Smooth muscle cell of bladder (primary cell): ENCODE results near the gene ANKRD44. TPM values are rescaled to one million over a fixed set of nuclear protein-coding genes. Genes with fewer than 3 reads are reported as not detected.

Source experiments
- total RNA-seq: library from RNA; depleted of rRNA; stranded (reverse); fragments of >200 nt; gene quantifications from 2 replicates; pipeline ENCODE4 v1.2.3, GENCODE V29; 2014

ANKRD44 gene
- total RNA-seq = 4.9 and 6.0 TPM in 2 replicates

DNA sequence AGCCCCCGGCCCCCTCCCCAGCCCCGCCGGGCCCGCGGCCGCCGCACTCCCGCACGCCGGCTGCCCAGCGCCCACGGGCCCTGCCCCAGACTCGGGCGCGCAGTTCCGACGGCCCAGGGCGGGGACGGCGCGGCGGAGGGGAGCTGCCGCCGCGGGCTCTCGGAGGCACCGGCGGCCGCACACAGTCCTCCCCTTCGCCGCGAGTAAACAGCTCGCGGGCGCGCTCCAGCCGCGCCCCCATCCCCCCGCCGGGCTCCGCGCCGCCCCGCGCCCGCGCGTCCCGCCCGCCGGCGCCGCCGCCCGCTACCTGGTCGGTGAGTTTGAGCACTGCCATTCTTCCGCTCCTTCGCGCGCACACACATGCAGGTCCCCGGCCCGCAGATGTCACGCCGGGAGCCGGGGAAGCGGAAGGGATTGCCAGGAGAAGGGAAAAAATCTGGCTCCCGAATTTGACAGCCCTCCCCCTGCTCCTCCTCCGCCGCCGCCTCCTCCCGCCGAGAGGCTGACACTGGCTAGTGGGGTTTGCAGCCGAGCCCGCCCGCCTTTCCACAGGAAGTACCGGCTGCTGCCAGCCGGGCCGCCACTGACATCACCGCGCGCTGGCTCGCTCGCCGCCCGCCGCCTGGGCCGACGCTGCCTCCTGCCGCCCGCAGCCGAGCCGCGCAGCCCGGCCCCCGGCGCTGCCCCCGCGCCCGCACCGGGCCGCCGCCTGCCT is at the start of gene ANKRD44:
TSS of gene ANKRD44 (minus strand) at position 510 of the 715 bp plus-strand sequence. CDS start at position 334, 176 bp downstream.

Other genes with a start within 250 kb of the ANKRD44 start
- gene SF3B1, start 124.2 kb upstream of the ANKRD44 start, total RNA-seq = 163 and 188 TPM in 2 replicates
- 39.8 and 44.9 TPM in 2 replicates for gene COQ10B, start 142.8 kb upstream of the ANKRD44 start, total RNA-seq
- gene HSPD1, start 189.1 kb upstream of the ANKRD44 start, total RNA-seq = 182 and 183 TPM in 2 replicates
- 83.3 and 114 TPM in 2 replicates for gene HSPE1, start 189.6 kb upstream of the ANKRD44 start, total RNA-seq
- 23.3 and 23.6 TPM in 2 replicates for gene MOB4, start 205.3 kb upstream of the ANKRD44 start, total RNA-seq